Cardiac fibroblast (primary cell): Measurements from ENCODE around the gene HMOX2.

Source experiments
- DNase-seq, 2 donors: peaks; one replicate each; pipeline versions ENCODE4 v3.0.0 to v3.0.0-alpha.2; 2010; ENCODE audit warnings: low read depth in 2 of 2
- H3K4me3 ChIP-seq, 2 donors: replicated peaks in 1 of 2; 1 replicate in 1 of 2; 2 replicates in 1 of 2; pipeline ENCODE4 v1.5.1; 2011; ENCODE audit warnings: low read depth in 2 of 2, low read length in 2 of 2, mild to moderate bottlenecking in 2 of 2, moderate library complexity in 1 of 2
- TF ChIP-seq, protein P1 (sequence below): IDR thresholded peaks from one replicate; pipeline ENCODE4 v1.5.1; 2011; ENCODE audit warnings: low read depth, mild to moderate bottlenecking, low read length, inconsistent platforms

HMOX2 gene

DNA sequence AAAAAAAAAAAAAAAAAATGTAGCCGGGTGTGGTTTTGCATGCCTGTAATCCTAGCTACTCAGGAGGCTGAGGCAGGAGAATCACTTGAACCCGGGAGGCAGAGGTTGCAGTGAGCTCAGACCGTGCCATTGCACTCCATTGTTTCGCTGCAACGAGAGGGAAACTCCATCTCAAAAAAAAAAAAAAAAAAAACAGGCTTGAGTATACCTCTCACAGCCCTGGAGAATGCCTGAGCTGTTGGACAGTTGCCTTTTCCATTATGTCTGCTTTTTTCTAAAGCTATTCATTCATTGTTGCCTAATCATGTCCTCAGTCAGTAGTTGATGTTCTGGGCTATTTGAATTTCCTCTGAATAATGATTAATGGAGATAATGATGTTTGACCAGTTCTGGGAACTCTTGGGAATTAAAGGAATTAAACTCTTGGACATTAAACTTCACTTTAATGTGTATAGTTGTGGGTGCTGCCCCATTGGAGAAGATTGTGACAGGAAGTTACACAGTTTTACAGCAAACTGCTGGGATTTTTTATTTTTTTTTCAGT is 11.8 kb downstream of the HMOX2 start:
- DNase-seq: peak; percentile 88 to 89
- TF ChIP-seq, protein P1, sequence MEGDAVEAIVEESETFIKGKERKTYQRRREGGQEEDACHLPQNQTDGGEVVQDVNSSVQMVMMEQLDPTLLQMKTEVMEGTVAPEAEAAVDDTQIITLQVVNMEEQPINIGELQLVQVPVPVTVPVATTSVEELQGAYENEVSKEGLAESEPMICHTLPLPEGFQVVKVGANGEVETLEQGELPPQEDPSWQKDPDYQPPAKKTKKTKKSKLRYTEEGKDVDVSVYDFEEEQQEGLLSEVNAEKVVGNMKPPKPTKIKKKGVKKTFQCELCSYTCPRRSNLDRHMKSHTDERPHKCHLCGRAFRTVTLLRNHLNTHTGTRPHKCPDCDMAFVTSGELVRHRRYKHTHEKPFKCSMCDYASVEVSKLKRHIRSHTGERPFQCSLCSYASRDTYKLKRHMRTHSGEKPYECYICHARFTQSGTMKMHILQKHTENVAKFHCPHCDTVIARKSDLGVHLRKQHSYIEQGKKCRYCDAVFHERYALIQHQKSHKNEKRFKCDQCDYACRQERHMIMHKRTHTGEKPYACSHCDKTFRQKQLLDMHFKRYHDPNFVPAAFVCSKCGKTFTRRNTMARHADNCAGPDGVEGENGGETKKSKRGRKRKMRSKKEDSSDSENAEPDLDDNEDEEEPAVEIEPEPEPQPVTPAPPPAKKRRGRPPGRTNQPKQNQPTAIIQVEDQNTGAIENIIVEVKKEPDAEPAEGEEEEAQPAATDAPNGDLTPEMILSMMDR: no peak
- no peak overlapping the region for H3K4me3 ChIP-seq

DNA sequence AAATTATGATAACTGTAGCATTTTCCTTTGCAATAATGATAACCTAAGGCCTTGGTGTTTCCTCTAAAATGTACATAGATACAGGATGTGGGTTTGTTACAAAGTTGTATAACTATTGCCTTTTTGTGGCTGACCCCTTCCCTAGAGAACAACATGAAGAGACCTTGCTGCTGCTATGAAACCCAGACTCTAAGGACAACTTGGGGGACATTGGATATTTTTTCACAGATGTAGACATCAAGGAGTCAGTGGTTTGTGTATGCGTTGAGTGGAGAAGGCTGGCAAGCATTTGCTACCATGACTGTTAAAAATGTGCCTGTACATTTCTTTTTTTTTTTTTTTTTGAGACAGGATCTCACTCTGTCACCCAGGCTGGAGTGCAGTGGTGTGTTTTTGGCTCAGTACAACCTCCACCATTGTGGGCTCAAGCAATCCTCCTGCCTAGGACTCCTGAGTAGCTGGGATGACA is 12.3 kb downstream of the HMOX2 start:
- TF ChIP-seq, protein P1: no peak
- DNase-seq: peak; percentile 24 to 35
- no peak overlapping the region for H3K4me3 ChIP-seq

DNA sequence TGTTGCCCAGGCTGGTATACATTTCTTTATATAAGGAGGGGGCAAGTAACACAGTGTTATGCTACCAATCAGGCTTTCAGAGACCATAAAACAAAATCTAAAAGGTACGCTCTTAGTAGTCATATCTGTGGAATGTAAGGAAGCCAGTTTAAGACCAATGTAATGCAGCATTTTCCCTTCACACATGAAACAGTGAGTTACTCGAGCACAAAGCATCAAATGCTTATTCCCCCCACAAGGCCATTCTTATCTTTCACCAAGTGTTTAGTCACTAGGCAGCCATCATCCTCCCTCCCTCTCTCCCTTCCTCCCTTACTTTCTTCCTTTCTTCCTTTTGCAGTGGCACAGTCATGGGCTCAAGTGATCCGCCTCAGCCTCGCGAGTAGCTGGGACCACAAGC is 12.8 kb downstream of the HMOX2 start:
- TF ChIP-seq, protein P1: no peak
- no peak overlapping the region for H3K4me3 ChIP-seq
- peak; percentile 76 to 83 for DNase-seq

DNA sequence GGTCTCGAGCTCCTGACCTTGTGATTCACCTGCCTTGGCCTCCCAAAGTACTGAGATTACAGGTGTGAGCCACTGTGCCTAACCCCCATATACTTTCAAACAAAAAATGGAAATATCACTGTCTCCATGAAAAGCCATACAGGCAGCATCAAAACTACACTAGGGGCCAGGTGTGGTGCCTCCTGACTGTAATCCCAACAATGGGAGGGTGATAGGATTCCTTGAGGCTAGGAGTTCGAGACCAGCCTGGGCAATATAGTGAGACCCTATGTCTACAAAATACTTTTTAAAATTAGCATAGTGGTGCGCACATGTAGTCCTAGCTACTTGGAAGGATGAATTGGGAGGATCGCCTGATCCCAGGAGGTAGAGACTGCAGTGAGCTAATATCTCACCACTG is 15.7 kb downstream of the HMOX2 start:
- DNase-seq: no peak
- TF ChIP-seq, protein P1: no peak

DNA sequence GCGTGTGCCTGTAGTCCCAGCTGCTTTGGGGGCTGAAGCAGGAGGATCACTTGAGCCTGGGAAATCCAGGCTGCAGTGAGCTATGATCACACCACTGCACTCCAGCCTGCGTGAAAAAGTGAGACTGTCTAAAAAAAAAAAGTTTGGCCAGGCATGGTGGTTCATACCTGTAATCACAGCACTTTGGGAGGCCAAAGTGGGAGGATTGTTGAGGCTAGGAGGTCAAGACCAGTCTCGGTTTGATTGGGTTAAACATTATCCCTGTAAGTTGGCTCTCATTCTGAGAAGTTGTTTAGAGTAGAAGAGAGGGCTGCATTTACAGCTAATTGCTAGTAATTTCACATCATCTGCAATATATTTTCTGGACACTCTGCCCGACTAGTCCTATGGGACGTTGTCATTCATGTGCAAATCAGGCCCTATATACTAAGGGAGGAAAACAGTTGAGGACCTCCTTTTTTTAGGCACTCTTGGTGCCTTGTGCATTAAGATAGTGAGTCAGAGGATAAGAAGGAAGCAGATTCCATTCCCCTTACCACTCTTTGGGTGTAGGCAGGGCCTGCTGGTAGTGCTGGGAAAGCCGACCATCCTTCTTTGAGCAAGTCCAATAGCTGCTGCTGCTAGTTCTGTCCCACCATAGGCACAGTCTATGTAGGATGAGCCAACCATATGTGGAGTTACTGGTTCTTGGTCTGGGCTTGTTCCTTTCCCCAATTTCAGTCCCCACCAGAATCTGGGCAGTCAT is 18.7 kb downstream of the HMOX2 start:
- peak; percentile 62 to 85 for DNase-seq
- no peak overlapping the region for H3K4me3 ChIP-seq
- TF ChIP-seq, protein P1: no peak

More for the DNA sequence above, 15.7 kb downstream of the HMOX2 start:
- H3K4me3 ChIP-seq: no peak overlapping the region

DNA sequence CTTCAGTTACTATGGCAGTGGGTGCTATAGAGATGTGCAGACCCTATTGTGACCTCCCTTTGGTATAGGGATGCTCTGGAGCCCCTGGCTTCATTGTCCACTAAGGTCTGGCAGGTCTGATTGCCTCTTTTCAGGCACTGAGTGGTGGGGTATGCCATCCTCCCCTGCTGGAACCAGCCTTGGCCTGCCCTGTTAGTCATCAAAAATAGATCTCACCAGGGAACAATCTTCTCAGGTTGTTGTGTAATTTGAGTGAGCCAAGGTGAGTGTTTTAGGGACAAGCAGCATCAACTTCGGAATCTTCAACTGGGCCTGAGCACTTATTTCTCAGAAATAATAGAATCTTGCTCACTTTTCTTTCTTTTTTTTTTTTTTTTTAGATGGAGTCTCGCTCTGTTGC is 19.6 kb downstream of the HMOX2 start:
- TF ChIP-seq, protein P1: no peak
- no peak overlapping the region for H3K4me3 ChIP-seq
- peak in 1 of 2 donors; percentile 16 for DNase-seq

DNA sequence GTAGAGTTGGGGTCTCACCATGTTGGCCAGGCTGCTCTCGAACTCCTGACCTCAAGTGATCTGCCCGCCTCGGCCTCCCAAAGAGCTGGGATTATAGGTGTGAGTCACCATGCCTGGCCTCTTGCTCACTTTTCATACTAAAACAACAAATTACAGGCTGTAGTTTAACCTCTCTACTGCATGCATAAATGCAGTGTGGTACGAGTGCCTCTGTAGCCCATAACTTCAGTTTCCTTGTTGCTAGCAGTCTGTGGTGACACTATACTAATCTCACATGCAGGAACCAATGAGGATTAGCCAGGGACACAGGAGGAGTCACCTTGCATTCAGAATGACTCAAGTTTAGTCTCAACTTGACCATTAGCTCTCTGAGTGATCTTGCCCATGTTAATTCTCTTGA is 20.1 kb downstream of the HMOX2 start:
- TF ChIP-seq, protein P1: no peak
- H3K4me3 ChIP-seq: no peak overlapping the region
- peak in 1 of 2 donors; percentile 59 for DNase-seq
